ENCODE data around the gene TMEM50A.
"Not testable (repeated sequence)": the region's sequence is repeated elsewhere in the genome, so short reads cannot be mapped to it uniquely, and the experiment has no call there.

GRCh38 chr1:25378367-25378766 lies 40.2 kb downstream of the TMEM50A start:
- TF ChIP-seq STAT6 (CRISPR knock-in tag; IDR thresholded peaks at IDR 0.05); NCOR1 (IDR thresholded peaks at IDR 0.05); HMG20B (CRISPR knock-in tag; IDR thresholded peaks at IDR 0.05); EZH2 (IDR thresholded peaks at IDR 0.05; ENCODE audit: borderline replicate concordance, low read depth, low read length); CEBPG (CRISPR knock-in tag; IDR thresholded peaks at IDR 0.05); CEBPG (tag; conservative IDR thresholded peaks at IDR 0.05 in 1 of 2, IDR thresholded peaks at IDR 0.05 in 1 of 2); POLR2A (conservative IDR thresholded peaks at IDR 0.05); GATA2 (CRISPR knock-in tag; IDR thresholded peaks at IDR 0.05): not testable (repeated sequence)
